Mesothelial cell of epicardium (in vitro differentiated cells): ENCODE data around the gene KCTD11. TPM values are rescaled to one million over a fixed set of nuclear protein-coding genes. Genes with fewer than 3 reads are reported as not detected.
"Not testable (repeated sequence)": the region's sequence is repeated elsewhere in the genome, so short reads cannot be mapped to it uniquely, and the experiment has no call there.

Experiments
- DNase-seq, 2 experiments: peaks; one replicate each; pipeline ENCODE4 v3.0.0; 2021; ENCODE audit warnings: low spot score in 2 of 2; ENCODE audit not compliant: unreplicated experiment in 2 of 2
- H3K27ac Mint-ChIP-seq: 2 replicates; pipeline ENCODE4 v1.8.0; 2021; ENCODE audit warnings: mixed read lengths
- H3K27me3 Mint-ChIP-seq: 2 replicates; pipeline ENCODE4 v1.8.0; 2021; ENCODE audit warnings: low read depth, mixed read lengths
- H3K36me3 Mint-ChIP-seq: 2 replicates; pipeline ENCODE4 v1.8.0; 2021; ENCODE audit warnings: mixed read lengths
- H3K4me1 Mint-ChIP-seq: 2 replicates; pipeline ENCODE4 v1.8.0; 2021; ENCODE audit warnings: mixed read lengths
- H3K4me3 Mint-ChIP-seq: 2 replicates; pipeline ENCODE4 v1.8.0; 2021; ENCODE audit warnings: mild to moderate bottlenecking, moderate library complexity, mixed read lengths
- H3K9me3 Mint-ChIP-seq: 2 replicates; pipeline ENCODE4 v1.8.0; 2021; ENCODE audit warnings: mixed read lengths
- CTCF ChIP-seq: fragments of 200-600 bp; sonication (generic); IDR thresholded peaks from one replicate; pipeline ENCODE4 v1.5.0; 2021; ENCODE audit warnings: antibody characterized with exemption; ENCODE audit not compliant: unreplicated experiment
- total RNA-seq: library from RNA; stranded (reverse); gene quantifications from 3 replicates; pipeline ENCODE4 v1.2.1, GENCODE V29; 2021

KCTD11 gene
- total RNA-seq, 1 donor from 2014 or later, result 17.7 TPM

GRCh38 chr17:7336240-7337175, 15.5 kb upstream of the KCTD11 start, which contains the start of gene ACAP1:
Gene ACAP1, plus strand, starts transcription at chr17:7336529. Its CDS starts 206 bp downstream, at chr17:7336735.
- Mint-ChIP-seq H3K9me3 (no peaks in the 10 kb centered on the region), H3K27ac (no peak within 1 kb of the TSS)
- no peak for TF ChIP-seq CTCF

GRCh38 chr17:7337600-7337999, 14.4 kb upstream of the KCTD11 start:
- not testable (repeated sequence) for H3K9me3 Mint-ChIP-seq, H3K4me1 Mint-ChIP-seq, H3K27ac Mint-ChIP-seq, H3K36me3 Mint-ChIP-seq, H3K27me3 Mint-ChIP-seq, DNase-seq, H3K4me3 Mint-ChIP-seq

More at GRCh38 chr17:7336240-7337175, 15.5 kb upstream of the KCTD11 start, which contains the start of gene ACAP1:
- Mint-ChIP-seq H3K27me3 (peaks cover 3% of the 10 kb centered on the region), H3K4me3 (no peak within 1 kb of the TSS), H3K36me3 (no peaks in the 10 kb centered on the region), H3K4me1 (peaks cover 11% of the 10 kb centered on the region)
- DNase-seq, result no peak

- TF ChIP-seq CTCF, result no peak
- H3K36me3 Mint-ChIP-seq, result no peaks in the 10 kb centered on the region
- no peaks in the 10 kb centered on the region for H3K9me3 Mint-ChIP-seq
- no peak for DNase-seq
- no peak overlapping the region for H3K4me3 Mint-ChIP-seq
- peaks cover 8% of the 10 kb centered on the region for H3K27me3 Mint-ChIP-seq
- no peak overlapping the region for H3K27ac Mint-ChIP-seq
- no peaks in the 10 kb centered on the region for H3K4me1 Mint-ChIP-seq
These were observed 11.8 kb upstream of the KCTD11 start for GRCh38 chr17:7340179-7340578.

- Mint-ChIP-seq H3K27me3 (peaks cover 8% of the 10 kb centered on the region), H3K4me3 (no peak overlapping the region), H3K4me1 (no peaks in the 10 kb centered on the region), H3K36me3 (no peaks in the 10 kb centered on the region), H3K27ac (no peak overlapping the region), H3K9me3 (no peaks in the 10 kb centered on the region)
- no peak for TF ChIP-seq CTCF
- no peak for DNase-seq
These were observed 10.1 kb upstream of the KCTD11 start for GRCh38 chr17:7341842-7342241.

GRCh38 chr17:7343250-7343649, 8.7 kb upstream of the KCTD11 start:
- TF ChIP-seq CTCF, result no peak
- H3K9me3 Mint-ChIP-seq, result no peaks in the 10 kb centered on the region
- H3K36me3 Mint-ChIP-seq, result no peaks in the 10 kb centered on the region
- DNase-seq, result no peak
- H3K4me3 Mint-ChIP-seq, result no peak overlapping the region
- H3K4me1 Mint-ChIP-seq, result peaks cover 5% of the 10 kb centered on the region
- no peak overlapping the region for H3K27ac Mint-ChIP-seq
- peaks cover 8% of the 10 kb centered on the region for H3K27me3 Mint-ChIP-seq
